ENCODE data around the gene LENG9.

LENG9 gene

GRCh38 chr19:54436031-54436523 is 27.5 kb downstream of the LENG9 start:
- no peak for DNase-seq

GRCh38 chr19:54435551-54436016 is 28.0 kb downstream of the LENG9 start:
- no peak for DNase-seq

GRCh38 chr19:54434873-54435214 is 28.7 kb downstream of the LENG9 start:
- no peak for DNase-seq

GRCh38 chr19:54434112-54434872 is 29.3 kb downstream of the LENG9 start:
- DNase-seq, result no peak

- no peak for DNase-seq
Measured at GRCh38 chr19:54433697-54434096, 29.9 kb downstream of the LENG9 start.

- no peak for DNase-seq
Measured at GRCh38 chr19:54432144-54432738, 31.3 kb downstream of the LENG9 start.

- no peak for DNase-seq
Measured at GRCh38 chr19:54431255-54431838, 32.2 kb downstream of the LENG9 start.

GRCh38 chr19:54430306-54431254 is 33.0 kb downstream of the LENG9 start:
- peak in 1 of 2 experiments; percentile 56 for DNase-seq

- peak in 1 of 2 experiments; percentile 36 for DNase-seq
Measured at GRCh38 chr19:54429545-54430227, 33.9 kb downstream of the LENG9 start.

- no peak for DNase-seq
Measured at GRCh38 chr19:54429176-54429495, 34.4 kb downstream of the LENG9 start.

- DNase-seq, result no peak
Measured at GRCh38 chr19:54428323-54429175, 35.0 kb downstream of the LENG9 start.

GRCh38 chr19:54427586-54427985 is 36.0 kb downstream of the LENG9 start:
- DNase-seq, result no peak

GRCh38 chr19:54426291-54426931 is 37.2 kb downstream of the LENG9 start:
- DNase-seq, result no peak

- DNase-seq, result no peak
Measured at GRCh38 chr19:54425382-54425723, 38.2 kb downstream of the LENG9 start.

- DNase-seq, result no peak
Measured at GRCh38 chr19:54424660-54425381, 38.8 kb downstream of the LENG9 start.

GRCh38 chr19:54424201-54424600 is 39.4 kb downstream of the LENG9 start:
- DNase-seq, result no peak

- no peak for DNase-seq
Measured at GRCh38 chr19:54422136-54422535, 41.4 kb downstream of the LENG9 start.

- no peak for DNase-seq
Measured at GRCh38 chr19:54421521-54421920, 42.1 kb downstream of the LENG9 start.

GRCh38 chr19:54421169-54421516 is 42.4 kb downstream of the LENG9 start:
- no peak for DNase-seq

- no peak for DNase-seq
Measured at GRCh38 chr19:54420383-54421168, 43.0 kb downstream of the LENG9 start.
